NCI-H1930 (cell line): ENCODE results near the gene CCDC201.
"Not testable (repeated sequence)": the region's sequence is repeated elsewhere in the genome, so short reads cannot be mapped to it uniquely, and the experiment has no call there.

Experiments
- DNase-seq, 2 experiments: peaks; one replicate each; lab custom pipeline; 2025; lab: John Stamatoyannopoulos, UW

CCDC201 gene

DNA sequence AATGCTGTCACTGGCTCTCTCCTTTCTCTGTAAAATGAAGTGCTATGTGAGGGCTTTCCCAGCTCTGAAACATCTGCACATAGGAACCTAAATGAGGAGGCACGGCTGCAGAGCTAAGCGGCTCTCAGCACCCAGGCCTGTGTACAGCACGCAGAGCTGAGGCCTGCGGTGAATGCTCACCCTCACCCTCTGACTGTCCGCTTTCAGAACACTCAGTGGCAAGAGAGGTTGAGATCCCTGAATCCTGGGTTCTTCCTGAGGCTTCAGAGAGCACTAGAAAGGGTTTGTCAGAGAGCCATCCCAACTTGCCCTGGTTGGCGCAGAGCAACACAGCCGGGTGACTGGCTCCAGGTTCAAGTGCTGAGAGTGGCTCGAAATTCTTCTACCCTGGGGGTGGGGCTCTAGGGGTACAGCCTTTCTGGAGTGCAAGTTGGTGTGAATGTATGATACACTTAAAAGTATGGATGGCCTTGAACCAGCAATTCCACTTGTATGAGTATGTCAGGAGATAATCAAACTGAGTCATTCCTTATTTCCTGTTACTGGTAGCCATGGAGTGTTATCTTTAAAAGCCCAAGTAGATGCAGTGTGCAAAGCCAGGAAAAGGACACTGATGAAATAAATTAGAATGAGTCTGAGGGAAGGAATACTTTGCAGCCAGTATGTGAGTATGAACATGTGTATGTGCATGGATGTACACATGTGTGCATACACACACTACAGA, 1.7 kb upstream of the CCDC201 start:
- DNase-seq, result no peak

GRCh38 chr7:45873355-45873754, 473 bp upstream of the CCDC201 start:
- no peak for DNase-seq

DNA sequence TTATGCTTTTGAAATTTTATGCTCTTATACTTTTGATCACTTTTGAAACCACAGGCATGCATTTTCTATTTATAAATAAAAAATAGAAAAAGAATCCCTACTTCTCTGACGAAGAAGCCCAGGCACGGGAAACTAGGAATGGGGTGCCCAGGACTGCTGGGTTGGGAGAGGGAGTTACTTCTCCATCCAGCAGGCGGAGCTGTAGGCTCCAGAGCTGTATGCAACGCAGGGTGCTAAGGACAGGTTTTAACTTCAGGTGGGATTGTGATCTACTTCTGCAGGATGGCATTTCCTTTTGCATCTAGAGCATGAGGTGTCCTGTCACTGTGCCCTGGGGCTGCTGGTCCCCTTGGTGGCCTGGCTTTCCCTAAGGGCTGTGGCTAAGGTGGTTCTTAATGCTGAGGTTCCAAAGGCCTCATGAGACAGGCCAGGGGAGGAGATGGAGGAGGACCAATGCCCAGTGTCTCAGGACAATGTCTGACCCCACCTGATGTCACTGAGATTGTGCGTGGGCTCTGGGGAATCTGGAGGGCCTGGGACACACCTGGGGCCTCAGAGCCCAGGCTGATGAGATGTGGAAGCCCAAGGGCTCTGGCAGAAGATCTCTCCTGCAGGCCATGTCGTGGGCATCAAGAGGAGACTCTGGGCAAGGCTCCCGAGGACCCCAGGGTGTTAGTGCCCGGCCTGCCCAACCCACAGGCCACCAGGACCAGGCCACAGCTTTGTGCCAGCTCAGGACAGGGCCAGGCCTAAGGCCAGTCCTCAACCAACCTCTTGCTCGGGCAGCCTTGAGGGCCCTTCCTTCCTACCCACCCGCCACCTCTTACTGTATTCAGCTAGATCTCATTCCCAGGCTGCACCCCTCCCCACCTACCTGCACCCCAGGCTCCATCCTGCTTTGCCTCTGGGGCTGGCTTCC, 507 bp downstream of the CCDC201 start:
- DNase-seq, result peak in 1 of 2 experiments; percentile 13

- no peak for DNase-seq
Measured at GRCh38 chr7:45869426-45869825, 3.5 kb downstream of the CCDC201 start.

GRCh38 chr7:45867471-45867870, 5.4 kb downstream of the CCDC201 start:
- no peak for DNase-seq

DNA sequence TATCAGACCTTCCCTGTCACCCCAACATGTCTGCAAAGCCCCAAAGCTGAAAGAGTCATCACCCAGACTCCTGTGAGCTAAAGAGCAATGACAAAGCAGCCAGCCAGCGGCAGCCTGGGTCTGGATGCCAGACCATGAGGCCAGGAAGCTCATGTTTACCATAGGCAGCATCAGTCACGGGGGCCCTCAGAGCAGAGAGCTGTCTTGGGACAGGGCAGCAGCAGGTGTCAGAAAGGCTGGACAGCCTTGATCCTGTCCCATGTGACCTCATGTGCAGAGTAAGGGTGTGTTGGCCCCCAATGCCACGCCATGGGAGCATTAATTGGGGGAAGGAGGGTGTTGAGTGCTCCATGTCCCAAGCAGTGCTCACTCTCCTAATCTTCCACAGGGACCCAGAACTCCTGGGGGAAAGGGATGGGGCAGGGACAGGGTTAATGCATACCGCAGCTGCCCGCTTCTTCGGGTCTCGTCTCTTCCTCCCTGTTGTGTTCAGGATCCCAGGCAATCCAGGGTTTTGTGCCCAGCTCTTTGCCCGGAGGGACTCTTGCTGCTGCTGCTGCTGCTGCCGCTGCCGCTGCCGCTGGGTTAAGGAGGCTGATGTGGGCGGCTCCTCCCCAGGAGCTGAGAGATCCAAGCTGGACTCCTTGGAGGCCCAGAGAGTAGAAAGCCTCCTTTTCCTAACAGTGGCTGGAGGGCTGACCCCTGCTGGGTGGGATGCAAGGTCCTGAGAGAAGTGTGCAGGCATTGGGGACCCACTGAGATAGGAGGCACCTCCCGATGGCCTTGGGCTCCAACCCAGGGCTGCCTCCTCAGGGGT, 7.1 kb downstream of the CCDC201 start:
- no peak for DNase-seq

- no peak for DNase-seq
Measured at GRCh38 chr7:45863715-45864114, 9.2 kb downstream of the CCDC201 start.

DNA sequence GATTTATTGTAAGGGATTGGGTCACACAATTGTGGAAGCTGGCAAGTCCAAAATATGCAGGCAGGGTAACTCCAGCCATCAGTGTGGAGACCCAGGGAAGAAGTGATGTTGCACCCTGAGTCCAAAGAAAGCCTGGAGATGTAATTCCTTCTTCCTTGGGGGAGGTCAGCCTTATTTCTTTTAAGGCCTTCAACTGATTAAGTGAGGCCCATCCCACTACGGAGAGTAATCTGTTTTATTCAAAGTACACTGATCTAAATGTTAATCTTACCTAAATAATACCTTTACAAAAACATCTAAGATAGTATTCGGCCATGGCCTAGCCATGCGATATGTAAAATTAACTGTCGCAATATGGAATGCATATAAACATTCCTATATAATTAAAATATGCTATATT, 16.0 kb downstream of the CCDC201 start:
- not testable (repeated sequence) for DNase-seq

GRCh38 chr7:45855680-45856079, 17.2 kb downstream of the CCDC201 start:
- DNase-seq, result not testable (repeated sequence)

DNA sequence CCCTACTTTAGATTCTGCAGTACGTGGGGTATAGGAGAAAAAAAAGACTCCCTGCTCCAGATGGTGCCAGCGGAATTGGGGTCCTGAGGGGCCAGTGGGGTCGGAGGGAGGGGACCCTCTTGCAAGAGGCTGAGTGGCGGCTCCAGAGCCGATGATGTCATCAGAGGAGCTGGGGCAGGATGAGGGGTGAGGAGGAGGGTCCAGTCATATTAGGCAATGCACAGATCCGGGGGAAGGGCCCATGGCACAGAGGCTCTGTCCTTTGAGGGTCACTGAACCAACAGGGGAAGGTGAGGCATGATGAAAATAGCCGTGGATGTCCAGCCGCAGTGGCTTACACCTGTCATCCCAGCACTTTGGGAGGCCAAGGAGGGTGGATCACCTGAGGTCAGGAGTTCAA, 19.4 kb downstream of the CCDC201 start:
- DNase-seq, result not testable (repeated sequence)

- DNase-seq, result not testable (repeated sequence)
Measured at GRCh38 chr7:45852984-45853383, 19.9 kb downstream of the CCDC201 start.

DNA sequence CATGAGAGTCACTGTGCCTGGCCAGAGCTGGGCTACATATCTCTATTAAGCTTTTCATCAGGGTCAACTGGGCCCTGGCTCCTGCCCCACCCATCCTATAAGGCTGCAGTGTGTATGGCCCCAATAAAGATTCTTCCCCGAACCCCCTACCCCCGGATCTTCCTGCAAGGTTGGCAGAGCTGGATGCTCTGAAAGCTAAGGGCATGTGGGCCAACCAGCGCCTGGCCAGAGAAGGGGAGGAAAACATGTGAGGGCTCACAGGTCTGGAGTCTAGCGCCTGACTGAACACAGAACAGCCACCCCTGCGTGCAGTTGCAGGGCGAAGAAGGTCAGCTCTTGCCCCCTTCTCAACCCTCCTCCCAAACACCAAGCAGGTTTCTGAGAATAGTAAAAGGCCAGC, 24.1 kb downstream of the CCDC201 start:
- DNase-seq, result not testable (repeated sequence)

DNA sequence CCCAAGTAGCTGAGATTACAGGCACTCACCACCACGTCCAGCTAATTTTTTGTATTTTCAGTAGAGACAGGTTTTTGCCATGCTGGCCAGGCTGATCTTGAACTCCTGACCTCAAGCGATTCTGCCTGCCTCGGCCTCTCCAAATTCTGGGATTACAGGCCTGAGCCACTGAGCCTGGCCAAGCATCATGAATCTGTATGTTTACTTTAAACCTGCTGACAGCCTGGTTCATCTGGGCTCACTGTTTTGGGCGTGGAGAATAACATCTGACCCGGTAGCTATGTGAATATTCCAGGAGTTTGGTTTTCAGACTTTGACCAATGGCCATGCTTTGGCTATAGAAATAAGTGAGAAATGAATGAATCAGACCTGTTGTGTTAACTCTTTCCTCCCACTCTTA, 26.3 kb downstream of the CCDC201 start:
- DNase-seq, result not testable (repeated sequence)

DNA sequence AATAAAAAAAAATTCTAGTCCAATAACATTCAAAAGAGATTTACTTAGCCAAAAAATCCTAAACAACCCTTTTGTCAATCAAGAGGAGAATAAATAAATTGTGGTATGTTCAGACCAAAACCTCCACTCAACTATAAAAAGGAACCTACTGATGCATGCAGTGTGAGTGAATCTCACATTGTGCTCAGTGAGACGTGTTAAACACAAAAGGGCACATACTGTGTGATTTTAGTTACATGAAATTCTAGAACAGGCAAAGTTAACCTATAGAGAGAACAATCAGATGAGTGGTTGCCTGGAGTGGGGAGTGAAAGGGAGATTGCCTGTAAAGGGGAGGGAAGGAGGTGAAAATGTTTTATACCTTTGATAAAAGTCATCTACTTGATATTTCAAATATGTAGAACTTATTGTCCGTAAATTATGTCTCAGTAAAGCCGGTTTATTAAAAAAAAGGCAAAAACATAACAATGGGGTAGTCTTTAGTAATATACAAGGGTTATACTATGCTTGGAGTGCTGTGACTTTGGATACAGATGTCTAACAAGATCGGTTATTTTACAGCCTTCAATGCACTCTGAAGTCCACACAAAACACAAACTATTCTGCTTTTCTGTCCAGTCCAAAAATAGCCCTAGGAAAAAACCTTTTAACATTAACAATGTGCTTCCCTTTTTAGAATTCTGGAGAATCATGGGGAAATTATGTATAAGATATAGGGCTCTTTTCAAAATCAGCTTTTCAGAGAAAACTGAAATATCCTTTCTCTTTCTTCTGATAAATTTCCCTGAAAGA, 30.8 kb downstream of the CCDC201 start:
- not testable (repeated sequence) for DNase-seq

- DNase-seq, result not testable (repeated sequence)
Measured at GRCh38 chr7:45838852-45839251, 34.0 kb downstream of the CCDC201 start.

GRCh38 chr7:45832433-45833177, 40.3 kb downstream of the CCDC201 start:
- DNase-seq, result not testable (repeated sequence)

- not testable (repeated sequence) for DNase-seq
Measured at GRCh38 chr7:45829846-45830245, 43.0 kb downstream of the CCDC201 start.

- DNase-seq, result not testable (repeated sequence)
Measured at GRCh38 chr7:45827731-45828130, 45.2 kb downstream of the CCDC201 start.

DNA sequence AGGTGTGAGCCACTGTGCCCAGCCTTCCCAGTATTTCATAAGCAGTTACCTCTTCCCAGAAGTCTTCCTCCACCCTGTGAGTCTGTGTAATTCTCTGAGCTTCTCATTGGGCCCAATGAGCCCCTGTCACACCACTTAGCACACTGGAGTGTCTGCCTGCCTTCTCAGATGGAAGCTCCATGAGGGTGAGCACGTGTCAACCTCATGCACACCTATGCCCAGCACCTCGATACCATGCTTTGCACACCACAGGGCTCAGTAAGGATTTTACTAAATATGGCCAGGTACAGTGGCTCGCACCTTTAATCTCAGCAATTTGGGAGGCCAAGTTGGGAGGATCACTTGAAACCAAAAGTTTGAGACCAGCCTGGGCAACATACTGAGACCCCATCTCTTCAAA, 46.3 kb downstream of the CCDC201 start:
- DNase-seq, result not testable (repeated sequence)

- not testable (repeated sequence) for DNase-seq
Measured at GRCh38 chr7:45818763-45819162, 54.1 kb downstream of the CCDC201 start.
